ENCODE measurements around the gene PSMG3. TPM values are rescaled to one million over a fixed set of nuclear protein-coding genes. Genes with fewer than 3 reads are reported as not detected.

The PSMG3 gene
- total RNA-seq, 3 donors from 2014 or later (not counting 1 experiment from before 2014, with no cell fraction given): 19.0 to 21.4 (median 20.5) TPM

GRCh38 chr7:1542841-1543747, 26.7 kb downstream of the PSMG3 start:
- intact Hi-C loops (cut with micrococcal nuclease): no loop called here
- WGBS (ENCODE audit: insufficient coverage): 93% methylated on average over 38 of the region's 38 CpGs
- Histone ChIP-seq H3K27ac (ENCODE audit: low read length) (no peak overlapping the region), H3K4me1 (ENCODE audit: control insufficient read depth, insufficient read depth, low read length) (no peaks in the 10 kb centered on the region), H3K36me3 (ENCODE audit: control insufficient read depth, insufficient read depth, low read length) (peaks cover 32% of the 10 kb centered on the region), H3K9me3 (ENCODE audit: control insufficient read depth, insufficient read depth, low read length) (no peaks in the 10 kb centered on the region), H3K27me3 (ENCODE audit: control insufficient read depth, insufficient read depth, low read length) (no peaks in the 10 kb centered on the region), H3K4me3 (ENCODE audit: low read length) (no peak overlapping the region)
- DNase-seq (no peak), ATAC-seq (no peak)
- Mint-ChIP-seq H3K4me3 (no peak overlapping the region), H3K9me3 (no peaks in the 10 kb centered on the region), H3K27ac (peak overlapping the region; percentile 50 to 63), H3K27me3 (ENCODE audit: low read depth in 2 of 2) (no peaks in the 10 kb centered on the region), H3K36me3 (no peaks in the 10 kb centered on the region), H3K4me1 (peaks cover 0 to under 1% of the 10 kb centered on the region in 2 donors)
- no peak for TF ChIP-seq CTCF (IDR thresholded peaks at IDR 0.05)

- no peak overlapping the region for H3K27ac ChIP-seq (ENCODE audit: low read length)
- H3K9me3 Mint-ChIP-seq: no peaks in the 10 kb centered on the region
- no peak overlapping the region for H3K4me3 Mint-ChIP-seq
- H3K4me3 ChIP-seq (ENCODE audit: low read length): no peak overlapping the region
- intact Hi-C loops (cut with micrococcal nuclease): no loop called here
- DNase-seq (no peak), ATAC-seq (no peak)
- peaks cover 32% of the 10 kb centered on the region for H3K36me3 ChIP-seq (ENCODE audit: control insufficient read depth, insufficient read depth, low read length)
- no peaks in the 10 kb centered on the region for H3K27me3 Mint-ChIP-seq (ENCODE audit: low read depth in 2 of 2)
- H3K4me1 Mint-ChIP-seq: no peaks in the 10 kb centered on the region
- WGBS (ENCODE audit: insufficient coverage): 95% methylated on average over 21 of the region's 21 CpGs
- TF ChIP-seq CTCF (IDR thresholded peaks at IDR 0.05): no peak
- no peaks in the 10 kb centered on the region for H3K4me1 ChIP-seq (ENCODE audit: control insufficient read depth, insufficient read depth, low read length)
- no peaks in the 10 kb centered on the region for H3K36me3 Mint-ChIP-seq
- no peaks in the 10 kb centered on the region for H3K9me3 ChIP-seq (ENCODE audit: control insufficient read depth, insufficient read depth, low read length)
- H3K27ac Mint-ChIP-seq: peak overlapping the region; percentile 50 to 63
- no peaks in the 10 kb centered on the region for H3K27me3 ChIP-seq (ENCODE audit: control insufficient read depth, insufficient read depth, low read length)
Observed at GRCh38 chr7:1542329-1542728, 27.5 kb downstream of the PSMG3 start.

GRCh38 chr7:1541431-1542162, 28.2 kb downstream of the PSMG3 start:
- Histone ChIP-seq H3K36me3 (ENCODE audit: control insufficient read depth, insufficient read depth, low read length) (peaks cover 32% of the 10 kb centered on the region), H3K4me3 (ENCODE audit: low read length) (no peak overlapping the region), H3K9me3 (ENCODE audit: control insufficient read depth, insufficient read depth, low read length) (no peaks in the 10 kb centered on the region), H3K27me3 (ENCODE audit: control insufficient read depth, insufficient read depth, low read length) (no peaks in the 10 kb centered on the region), H3K27ac (ENCODE audit: low read length) (no peak overlapping the region), H3K4me1 (ENCODE audit: control insufficient read depth, insufficient read depth, low read length) (no peaks in the 10 kb centered on the region)
- no peaks in the 10 kb centered on the region for H3K9me3 Mint-ChIP-seq
- ATAC-seq: no peak
- TF ChIP-seq CTCF (IDR thresholded peaks at IDR 0.05): no peak
- H3K4me1 Mint-ChIP-seq: no peaks in the 10 kb centered on the region
- intact Hi-C loops (cut with micrococcal nuclease): no loop called here
- H3K27me3 Mint-ChIP-seq (ENCODE audit: low read depth in 2 of 2): no peaks in the 10 kb centered on the region
- no peak for DNase-seq
- 92% methylated on average over 31 of the region's 33 CpGs for WGBS (ENCODE audit: insufficient coverage)
- H3K36me3 Mint-ChIP-seq: no peaks in the 10 kb centered on the region
- H3K4me3 Mint-ChIP-seq: no peak overlapping the region
- H3K27ac Mint-ChIP-seq: peak overlapping the region in 1 of 2 donors; percentile 50
